Mesendoderm (in vitro differentiated cells): Measurements from ENCODE around the gene DMD.
A peak's percentile ranks its signal among the peaks of the same experiment; 100 is the strongest.

Source experiments
- DNase-seq: peaks from one replicate; pipeline ENCODE4 v3.0.0; 2013
- H2AK5ac ChIP-seq: 2 replicates; pipeline ENCODE4 v1.6.1; 2013; ENCODE audit warnings: low read length, inconsistent platforms
- H2BK120ac ChIP-seq: 2 replicates; pipeline ENCODE4 v1.6.1; 2013; ENCODE audit warnings: low read depth, mild to moderate bottlenecking, low read length, moderate library complexity, mixed read lengths
- H2BK15ac ChIP-seq: replicated peaks from 2 replicates; pipeline ENCODE4 v1.6.1; 2013; ENCODE audit warnings: low read depth, mild to moderate bottlenecking, moderate library complexity
- H2BK5ac ChIP-seq: 2 replicates; pipeline ENCODE4 v1.6.1; 2013; ENCODE audit warnings: low read length, inconsistent platforms
- H3K18ac ChIP-seq: 2 replicates; pipeline ENCODE4 v1.6.1; 2013; ENCODE audit warnings: mild to moderate bottlenecking, low read length, mixed read lengths
- H3K23ac ChIP-seq: one replicate; pipeline ENCODE4 v1.6.1; 2013; ENCODE audit warnings: low read length
- H3K27ac ChIP-seq: 2 replicates; pipeline ENCODE4 v1.5.1; 2013; ENCODE audit warnings: low read depth, mild to moderate bottlenecking, inconsistent platforms, low read length, moderate library complexity
- H3K27me3 ChIP-seq: 2 replicates; pipeline ENCODE4 v1.6.1; 2013; ENCODE audit warnings: low read length, control low read depth, mild to moderate bottlenecking, inconsistent platforms; ENCODE audit not compliant: insufficient read depth, poor library complexity
- H3K36me3 ChIP-seq: 2 replicates; pipeline ENCODE4 v1.6.1; 2013; ENCODE audit warnings: low read length, inconsistent platforms; ENCODE audit not compliant: control insufficient read depth, insufficient read depth
- H3K4ac ChIP-seq: one replicate; pipeline ENCODE4 v1.6.1; 2013; ENCODE audit warnings: low read depth, mild to moderate bottlenecking, low read length, moderate library complexity
- H3K4me1 ChIP-seq: 2 replicates; pipeline ENCODE4 v1.6.1; 2013; ENCODE audit warnings: low read depth, low read length, inconsistent platforms; ENCODE audit not compliant: control insufficient read depth
- H3K4me2 ChIP-seq: 2 replicates; pipeline ENCODE4 v1.6.1; 2013; ENCODE audit warnings: low read length
- H3K4me3 ChIP-seq: 2 replicates; pipeline ENCODE4 v1.5.1; 2013; ENCODE audit warnings: mild to moderate bottlenecking, low read length
- H3K56ac ChIP-seq: one replicate; pipeline ENCODE4 v1.6.1; 2013; ENCODE audit warnings: low read length
- H3K79me1 ChIP-seq: 2 replicates; pipeline ENCODE4 v1.6.1; 2013; ENCODE audit warnings: low read length, inconsistent platforms
- H3K79me2 ChIP-seq: 2 replicates; pipeline ENCODE4 v1.6.1; 2013; ENCODE audit warnings: mild to moderate bottlenecking, low read length; ENCODE audit not compliant: control insufficient read depth, insufficient read depth
- H3K9ac ChIP-seq: 2 replicates; pipeline ENCODE4 v1.6.1; 2013; ENCODE audit warnings: low read length, inconsistent platforms
- H4K5ac ChIP-seq: one replicate; pipeline ENCODE4 v1.6.1; 2013; ENCODE audit warnings: low read length
- H4K8ac ChIP-seq: one replicate; pipeline ENCODE4 v1.6.1; 2013; ENCODE audit warnings: low read depth, mild to moderate bottlenecking, control low read depth, low read length, moderate library complexity
- WGBS: extraction: QIAGEN DNeasy Blood & Tissue Kit; methylation state at CpG from one replicate; pipeline ENCODE4 v1.1.7; 2013; ENCODE audit warnings: low lambda C conversion rate, missing lambda C conversion rate; ENCODE audit not compliant: insufficient coverage; ENCODE audit errors: extremely low coverage; 5-methylcytosine and 5-hydroxymethylcytosine counted together

The DMD gene

DNA sequence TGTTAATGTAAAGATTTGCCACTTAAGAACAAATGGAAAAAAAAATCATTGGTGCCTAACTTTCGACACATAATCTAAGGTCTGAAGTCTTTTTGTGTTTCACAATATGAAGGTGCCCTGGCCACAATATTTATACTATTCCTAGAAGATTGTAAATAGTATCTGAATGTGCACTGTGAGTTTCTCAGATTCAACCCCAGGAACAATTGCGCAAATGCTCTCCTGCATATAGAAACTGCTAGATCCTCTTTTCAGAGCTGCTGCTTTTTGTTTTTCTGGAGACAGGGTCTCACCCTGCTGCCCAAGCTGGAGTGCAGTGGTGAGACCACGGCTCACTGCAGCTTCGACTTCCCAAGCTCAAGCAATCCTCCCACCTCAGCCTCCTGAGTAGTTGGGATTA lies 1659.4 kb downstream of the DMD start:
- no peaks in the 10 kb centered on the region for H3K36me3 ChIP-seq
- WGBS = no CpG with 5 or more reads among the region's 4 CpGs
- H3K79me2 ChIP-seq = no peaks in the 10 kb centered on the region
- no peak for DNase-seq
- no peak overlapping the region for H3K9ac ChIP-seq
- no peaks in the 10 kb centered on the region for H3K79me1 ChIP-seq
- no peaks in the 10 kb centered on the region for H3K27me3 ChIP-seq
- H2BK15ac ChIP-seq = no peak overlapping the region
- H4K5ac ChIP-seq = no peak overlapping the region
- H3K4me3 ChIP-seq = no peak overlapping the region
- no peak overlapping the region for H3K4ac ChIP-seq
- H4K8ac ChIP-seq = no peak overlapping the region
- no peak overlapping the region for H2BK5ac ChIP-seq
- H3K23ac ChIP-seq = no peak overlapping the region
- H3K4me1 ChIP-seq = no peaks in the 10 kb centered on the region
- H3K56ac ChIP-seq = no peak overlapping the region
- no peak overlapping the region for H3K4me2 ChIP-seq
- no peak overlapping the region for H2BK120ac ChIP-seq
- no peak overlapping the region for H2AK5ac ChIP-seq
- no peak overlapping the region for H3K18ac ChIP-seq
- H3K27ac ChIP-seq = no peak overlapping the region

- Histone ChIP-seq H3K36me3 (no peaks in the 10 kb centered on the region), H4K8ac (no peak overlapping the region), H3K9ac (no peak overlapping the region), H3K79me1 (no peaks in the 10 kb centered on the region), H3K4me3 (no peak overlapping the region), H2AK5ac (no peak overlapping the region), H3K4me2 (no peak overlapping the region), H3K27ac (no peak overlapping the region), H3K23ac (no peak overlapping the region), H2BK120ac (no peak overlapping the region), H2BK15ac (no peak overlapping the region), H3K79me2 (no peaks in the 10 kb centered on the region), H3K4me1 (no peaks in the 10 kb centered on the region), H3K4ac (no peak overlapping the region), H3K56ac (no peak overlapping the region), H4K5ac (no peak overlapping the region), H2BK5ac (no peak overlapping the region), H3K27me3 (no peaks in the 10 kb centered on the region), H3K18ac (no peak overlapping the region)
- no CpG with 5 or more reads among the region's 2 CpGs for WGBS
- no peak for DNase-seq
These were observed 1661.2 kb downstream of the DMD start for GRCh38 chrX:31550158-31550557.

DNA sequence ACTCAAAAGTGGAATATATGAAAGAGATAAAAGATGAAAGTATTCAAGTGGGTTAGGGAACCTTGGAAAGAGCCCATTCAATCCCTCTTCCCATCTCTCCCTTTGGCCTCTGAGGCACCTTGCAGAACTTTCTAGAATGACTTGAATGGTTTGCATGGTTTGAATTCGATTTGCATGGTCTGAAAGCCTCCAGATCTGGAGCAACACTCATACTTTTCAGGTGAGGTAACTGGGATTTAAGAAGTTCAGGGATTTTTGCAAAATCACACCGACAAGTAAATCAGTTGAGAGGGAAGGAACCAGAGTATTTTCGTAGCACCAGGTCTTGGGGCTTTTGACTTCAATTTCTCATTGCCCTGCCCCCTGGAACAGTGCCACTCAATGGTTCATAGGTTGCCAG lies 1663.5 kb downstream of the DMD start:
- no peak overlapping the region for H2BK15ac ChIP-seq
- no peak overlapping the region for H2BK5ac ChIP-seq
- no peak overlapping the region for H3K23ac ChIP-seq
- no peaks in the 10 kb centered on the region for H3K79me2 ChIP-seq
- H3K56ac ChIP-seq = no peak overlapping the region
- no peak overlapping the region for H2BK120ac ChIP-seq
- H3K18ac ChIP-seq = no peak overlapping the region
- DNase-seq = peak; percentile 71
- no CpG with 5 or more reads among the region's 3 CpGs for WGBS
- no peaks in the 10 kb centered on the region for H3K36me3 ChIP-seq
- no peak overlapping the region for H3K27ac ChIP-seq
- H3K4ac ChIP-seq = no peak overlapping the region
- no peak overlapping the region for H4K5ac ChIP-seq
- no peak overlapping the region for H2AK5ac ChIP-seq
- H3K9ac ChIP-seq = no peak overlapping the region
- H3K4me1 ChIP-seq = no peaks in the 10 kb centered on the region
- no peaks in the 10 kb centered on the region for H3K27me3 ChIP-seq
- no peak overlapping the region for H3K4me3 ChIP-seq
- H4K8ac ChIP-seq = no peak overlapping the region
- H3K4me2 ChIP-seq = no peak overlapping the region
- no peaks in the 10 kb centered on the region for H3K79me1 ChIP-seq

- Histone ChIP-seq H2BK5ac (no peak overlapping the region), H3K79me1 (no peaks in the 10 kb centered on the region), H3K4ac (no peak overlapping the region), H3K4me1 (no peaks in the 10 kb centered on the region), H3K4me2 (no peak overlapping the region), H2BK120ac (no peak overlapping the region), H3K4me3 (no peak overlapping the region), H4K8ac (no peak overlapping the region), H3K23ac (no peak overlapping the region), H3K9ac (no peak overlapping the region), H3K27me3 (no peaks in the 10 kb centered on the region), H3K27ac (no peak overlapping the region), H2BK15ac (no peak overlapping the region), H2AK5ac (no peak overlapping the region), H3K18ac (no peak overlapping the region), H3K56ac (no peak overlapping the region), H4K5ac (no peak overlapping the region), H3K36me3 (no peaks in the 10 kb centered on the region), H3K79me2 (no peaks in the 10 kb centered on the region)
- DNase-seq = no peak
- whole genome bisulfite sequencing = no CpG with 5 or more reads among the region's 3 CpGs
These were observed 1663.9 kb downstream of the DMD start for GRCh38 chrX:31547416-31547815.

- no peak overlapping the region for H2AK5ac ChIP-seq
- H3K36me3 ChIP-seq = no peaks in the 10 kb centered on the region
- no peak overlapping the region for H2BK120ac ChIP-seq
- H3K27ac ChIP-seq = no peak overlapping the region
- H3K4ac ChIP-seq = peak overlapping the region; percentile 16
- no peaks in the 10 kb centered on the region for H3K4me1 ChIP-seq
- no peak overlapping the region for H3K4me3 ChIP-seq
- H3K23ac ChIP-seq = no peak overlapping the region
- no peaks in the 10 kb centered on the region for H3K79me1 ChIP-seq
- no peak overlapping the region for H4K8ac ChIP-seq
- no peak overlapping the region for H2BK5ac ChIP-seq
- H3K4me2 ChIP-seq = no peak overlapping the region
- no peak overlapping the region for H3K9ac ChIP-seq
- peak overlapping the region; percentile 7 for H2BK15ac ChIP-seq
- no peak overlapping the region for H3K56ac ChIP-seq
- peak; percentile 53 for DNase-seq
- H3K27me3 ChIP-seq = no peaks in the 10 kb centered on the region
- no CpG with 5 or more reads among the region's 3 CpGs for WGBS
- no peak overlapping the region for H3K18ac ChIP-seq
- no peaks in the 10 kb centered on the region for H3K79me2 ChIP-seq
- H4K5ac ChIP-seq = no peak overlapping the region
These were observed 1665.2 kb downstream of the DMD start for GRCh38 chrX:31546126-31546525.

GRCh38 chrX:31545726-31546125 lies 1665.6 kb downstream of the DMD start:
- DNase-seq = no peak
- no peaks in the 10 kb centered on the region for H3K4me1 ChIP-seq

More at GRCh38 chrX:31545726-31546125, 1665.6 kb downstream of the DMD start:
- H3K79me2 ChIP-seq = no peaks in the 10 kb centered on the region
- no peak overlapping the region for H3K4me3 ChIP-seq
- no peaks in the 10 kb centered on the region for H3K27me3 ChIP-seq
- no peak overlapping the region for H3K27ac ChIP-seq
- H2BK5ac ChIP-seq = no peak overlapping the region
- H2BK120ac ChIP-seq = no peak overlapping the region
- H3K4me2 ChIP-seq = no peak overlapping the region
- H2BK15ac ChIP-seq = peak overlapping the region; percentile 7
- no peak overlapping the region for H3K9ac ChIP-seq
- H3K23ac ChIP-seq = no peak overlapping the region
- no peaks in the 10 kb centered on the region for H3K79me1 ChIP-seq
- H2AK5ac ChIP-seq = no peak overlapping the region
- no peak overlapping the region for H4K5ac ChIP-seq
- H3K36me3 ChIP-seq = no peaks in the 10 kb centered on the region
- H3K56ac ChIP-seq = no peak overlapping the region
- peak overlapping the region; percentile 28 for H3K18ac ChIP-seq
- H4K8ac ChIP-seq = no peak overlapping the region
- no CpG with 5 or more reads among the region's 5 CpGs for WGBS
- no peak overlapping the region for H3K4ac ChIP-seq
